Breast epithelium (tissue), 4 donors: ENCODE results near the gene DNAJB13. TPM values are rescaled to one million over a fixed set of nuclear protein-coding genes. Genes with fewer than 3 reads are reported as not detected.

ENCODE experiments used
- DNase-seq, 2 donors: peaks; one replicate each; pipeline ENCODE4 v3.0.0-alpha.2; 2019; ENCODE audit warnings: low spot score in 2 of 2
- H3K27ac ChIP-seq, 2 donors: fragments of 200-600 bp; sonication (generic) in 1 of 2; one replicate each; pipeline ENCODE4 v1.5.1; 2016 to 2019; ENCODE audit warnings: mild to moderate bottlenecking in 1 of 2
- H3K27me3 ChIP-seq, 2 donors: fragments of 200-600 bp; sonication (generic) in 1 of 2; one replicate each; pipeline versions ENCODE4 v1.5.1 to v1.6.0; 2017 to 2019; ENCODE audit warnings: control low read depth in 1 of 2, mild to moderate bottlenecking in 1 of 2
- H3K36me3 ChIP-seq: fragments of 200-600 bp; one replicate; pipeline ENCODE4 v1.5.1; 2019
- H3K4me1 ChIP-seq, 2 donors: fragments of 200-600 bp; sonication (generic); one replicate each; pipeline ENCODE4 v1.5.1; 2016 to 2019; ENCODE audit warnings: control low read depth in 1 of 2
- H3K4me3 ChIP-seq, 3 donors: fragments of 200-600 bp; sonication (generic); 1 replicate in 2 of 3; 2 replicates in 1 of 3; pipeline ENCODE4 v1.5.1; 2016 to 2019; ENCODE audit warnings: mild to moderate bottlenecking in 3 of 3, moderate library complexity in 2 of 3
- H3K9me3 ChIP-seq, 2 donors: fragments of 200-600 bp; sonication (generic) in 1 of 2; one replicate each; pipeline ENCODE4 v1.5.1; 2016 to 2019; ENCODE audit warnings: control low read depth in 1 of 2
- CTCF ChIP-seq, 3 donors: fragments of 450-650 bp; IDR thresholded peaks; one replicate each; pipeline ENCODE4 v1.5.1; 2016 to 2017; ENCODE audit warnings: antibody characterized with exemption in 3 of 3, mild to moderate bottlenecking in 3 of 3, moderate library complexity in 3 of 3
- POLR2A ChIP-seq: fragments of 450-650 bp; IDR thresholded peaks from one replicate; pipeline ENCODE4 v1.6.1; 2016; ENCODE audit warnings: antibody characterized with exemption, mild to moderate bottlenecking, moderate library complexity
- POLR2AphosphoS5 ChIP-seq, 3 donors: sonication (generic); formaldehyde crosslinking; IDR thresholded peaks; one replicate each; pipeline ENCODE4 v1.6.1; 2017; ENCODE audit warnings: antibody characterized with exemption in 3 of 3
- intact Hi-C: fragments of 100-400 bp; cut with DNase I; formaldehyde crosslinking; loops from one replicate; pipeline ENCODE4 v1.15.1; 2023; ENCODE audit warnings: low total_unique reads
- total RNA-seq, 3 donors: library from RNA; depleted of rRNA; stranded (reverse); fragments of >200 nt; gene quantifications; one replicate each; pipeline ENCODE4 v1.1.0, GENCODE V29; 2016

DNAJB13 gene
- total RNA-seq, 3 donors from 2014 or later, result not detected

DNA sequence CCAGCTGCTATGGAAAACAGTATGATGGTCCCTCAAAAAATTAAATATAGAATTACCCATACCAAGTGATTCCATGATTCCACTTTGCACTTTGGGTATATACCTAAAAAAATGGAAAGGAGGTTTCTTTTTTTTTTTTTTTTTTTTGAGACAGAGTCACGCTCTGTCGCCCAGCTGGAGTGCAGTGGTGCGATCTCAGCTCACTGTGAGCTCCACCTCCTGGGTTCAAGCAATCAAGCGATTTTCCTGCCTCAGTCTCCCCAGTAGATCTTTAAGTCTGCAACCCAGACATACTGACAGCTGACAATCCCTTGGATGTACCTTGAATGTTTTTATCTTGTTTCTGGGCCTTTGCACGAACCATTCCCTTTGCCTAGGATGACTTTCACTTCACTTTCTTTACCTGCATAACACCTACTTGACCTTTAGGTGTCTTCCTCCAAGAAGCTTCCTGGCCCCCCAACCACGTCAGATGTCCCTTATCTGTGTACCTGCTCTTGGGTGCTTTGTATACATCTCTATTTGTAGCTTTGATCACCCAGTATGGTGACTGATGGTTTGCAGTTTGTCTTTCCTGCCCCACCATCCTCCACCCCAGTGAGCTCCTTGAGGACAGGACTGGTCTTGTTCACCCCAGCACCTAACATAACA lies 46.4 kb downstream of the DNAJB13 start:
- H3K9me3 ChIP-seq, result no peaks in the 10 kb centered on the region
- H3K27me3 ChIP-seq, result no peaks in the 10 kb centered on the region
- H3K4me1 ChIP-seq, result no peaks in the 10 kb centered on the region
- intact Hi-C loops, result no loop called here
- H3K4me3 ChIP-seq, result no peak overlapping the region
- no peaks in the 10 kb centered on the region for H3K36me3 ChIP-seq
- DNase-seq, result no peak
- no peak overlapping the region for H3K27ac ChIP-seq
- TF ChIP-seq POLR2A, result no peak

GRCh38 chr11:73998846-73999575 lies 48.2 kb downstream of the DNAJB13 start:
- no peak for TF ChIP-seq CTCF (IDR thresholded peaks at IDR 0.05)
- no peak for TF ChIP-seq POLR2A
- no peak for TF ChIP-seq POLR2AphosphoS5 (IDR thresholded peaks at IDR 0.05)

GRCh38 chr11:73999581-74000306 lies 48.9 kb downstream of the DNAJB13 start:
- H3K27me3 ChIP-seq, result no peaks in the 10 kb centered on the region
- TF ChIP-seq POLR2AphosphoS5 (IDR thresholded peaks at IDR 0.05) (no peak), CTCF (IDR thresholded peaks at IDR 0.05) (no peak), POLR2A (no peak)
- no peak for DNase-seq
- H3K9me3 ChIP-seq, result no peaks in the 10 kb centered on the region
- H3K27ac ChIP-seq, result no peak overlapping the region
- H3K4me3 ChIP-seq, result no peak overlapping the region
- H3K4me1 ChIP-seq, result no peaks in the 10 kb centered on the region
- intact Hi-C loops, result no loop called here
- no peaks in the 10 kb centered on the region for H3K36me3 ChIP-seq

More at GRCh38 chr11:73998846-73999575, 48.2 kb downstream of the DNAJB13 start:
- no peak for DNase-seq
- intact Hi-C loops, result no loop called here
- no peaks in the 10 kb centered on the region for H3K36me3 ChIP-seq
- no peak overlapping the region for H3K27ac ChIP-seq
- no peaks in the 10 kb centered on the region for H3K9me3 ChIP-seq
- H3K4me1 ChIP-seq, result no peaks in the 10 kb centered on the region
- no peak overlapping the region for H3K4me3 ChIP-seq
- H3K27me3 ChIP-seq, result no peaks in the 10 kb centered on the region

DNA sequence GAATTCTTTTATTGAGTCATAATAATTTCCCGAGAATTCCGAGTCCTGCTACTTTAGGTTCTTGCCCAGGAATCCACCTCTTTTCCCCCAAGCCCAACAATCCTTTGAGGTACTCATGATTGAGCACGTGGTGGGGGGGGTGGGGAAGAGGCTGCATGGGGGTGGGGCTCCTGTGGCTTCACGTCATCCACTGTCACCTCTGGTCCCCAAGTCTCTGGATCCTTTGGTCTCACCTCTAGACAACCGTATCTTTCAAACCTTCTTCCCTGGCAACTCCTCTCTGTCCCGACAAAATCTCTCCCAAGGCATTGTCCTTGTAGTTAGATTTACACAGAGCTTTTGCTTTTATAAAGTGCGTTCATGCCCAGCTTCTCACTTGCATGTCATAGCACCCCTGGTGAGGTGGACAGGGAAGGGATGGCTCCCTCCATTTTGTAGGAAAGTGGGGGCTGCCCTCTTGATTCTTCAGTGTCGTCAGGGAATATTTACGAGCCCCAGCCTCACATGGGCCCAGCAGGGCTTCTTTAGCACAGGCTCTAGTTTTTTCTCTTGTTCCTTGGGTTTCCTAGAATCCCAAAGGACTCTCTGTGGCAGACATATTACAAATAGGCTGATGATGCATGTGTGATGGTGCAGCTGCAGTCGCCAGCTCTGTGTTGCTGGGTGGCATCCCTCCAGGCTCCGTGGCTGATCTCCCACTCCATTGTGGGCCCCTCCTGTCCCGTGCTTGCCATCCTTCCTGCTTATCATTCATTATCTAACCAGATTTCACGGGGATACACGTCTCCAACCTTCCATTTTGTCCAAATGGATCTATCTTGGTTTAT lies 49.7 kb downstream of the DNAJB13 start:
- DNase-seq, result no peak
- intact Hi-C loops, result no loop called here
- TF ChIP-seq CTCF (IDR thresholded peaks at IDR 0.05) (no peak), POLR2A (no peak), POLR2AphosphoS5 (IDR thresholded peaks at IDR 0.05) (no peak)

GRCh38 chr11:74001822-74002286 lies 51.0 kb downstream of the DNAJB13 start:
- no peak for TF ChIP-seq POLR2A
- no peak for TF ChIP-seq POLR2AphosphoS5 (IDR thresholded peaks at IDR 0.05)
- no peak for TF ChIP-seq CTCF (IDR thresholded peaks at IDR 0.05)
- DNase-seq, result no peak
- Histone ChIP-seq H3K4me3 (no peak overlapping the region), H3K9me3 (no peaks in the 10 kb centered on the region), H3K27ac (no peak overlapping the region), H3K36me3 (no peaks in the 10 kb centered on the region), H3K4me1 (no peaks in the 10 kb centered on the region), H3K27me3 (no peaks in the 10 kb centered on the region)
- intact Hi-C loops, result no loop called here

More for the DNA sequence above, 49.7 kb downstream of the DNAJB13 start:
- Histone ChIP-seq H3K27me3 (no peaks in the 10 kb centered on the region), H3K36me3 (no peaks in the 10 kb centered on the region), H3K9me3 (no peaks in the 10 kb centered on the region), H3K4me3 (no peak overlapping the region), H3K27ac (no peak overlapping the region), H3K4me1 (no peaks in the 10 kb centered on the region)
